ENCODE measurements around the gene CFAP99.

GRCh38 chr4:2436301-2436700 lies 17.5 kb downstream of the CFAP99 start:
- TF ChIP-seq SIN3A (IDR thresholded peaks at IDR 0.05; ENCODE audit: borderline replicate concordance, insufficient read depth, low read length) (no peak), POLR2AphosphoS5 (IDR thresholded peaks at IDR 0.05; ENCODE audit: low read depth, low read length) (no peak)
